T-helper 17 cell (primary cell): ENCODE results near the gene AK5. TPM values are rescaled to one million over a fixed set of nuclear protein-coding genes. Genes with fewer than 3 reads are reported as not detected.

Experiments
- ATAC-seq: fragments of 150-1000 bp; cut with Tn5 transposase; 2 replicates; pipeline ENCODE4 v1.10.0; 2021; ENCODE audit warnings: mild to moderate bottlenecking, moderate library complexity
- DNase-seq, 3 donors: peaks; one replicate each; pipeline versions ENCODE4 v3.0.0 to v3.0.0-alpha.2; 2020 to 2021
- H3K9me3 ChIP-seq: one replicate; pipeline ENCODE4 v1.7.0; 2013; ENCODE audit warnings: low read length, mild to moderate bottlenecking; ENCODE audit not compliant: control insufficient read depth, poor library complexity, severe bottlenecking
- H3K27ac Mint-ChIP-seq: one replicate; pipeline ENCODE4 v1.8.0; 2022; ENCODE audit warnings: mild to moderate bottlenecking, moderate library complexity, mixed read lengths
- H3K27me3 Mint-ChIP-seq: one replicate; pipeline ENCODE4 v1.8.0; 2022; ENCODE audit warnings: mixed read lengths
- H3K36me3 Mint-ChIP-seq: one replicate; pipeline ENCODE4 v1.8.0; 2022; ENCODE audit warnings: low read depth, mixed read lengths
- H3K4me1 Mint-ChIP-seq: one replicate; pipeline ENCODE4 v1.8.0; 2022; ENCODE audit warnings: mild to moderate bottlenecking, mixed read lengths
- H3K4me3 Mint-ChIP-seq: one replicate; pipeline ENCODE4 v1.8.0; 2022; ENCODE audit warnings: mild to moderate bottlenecking, moderate library complexity, mixed read lengths
- total RNA-seq, 4 donors: library from RNA in 2 of 4; stranded (reverse) in 2 of 4; gene quantifications; one replicate each; pipeline ENCODE4 v1.2.3 and lab custom pipeline; 2022 to 2026

Gene AK5
- total RNA-seq, 2 donors from 2014 or later, result 2.7 to 5.5 TPM

GRCh38 chr1:77375541-77375940 is 93.7 kb downstream of the AK5 start:
- no peak overlapping the region for H3K27ac Mint-ChIP-seq
- no peaks in the 10 kb centered on the region for H3K9me3 ChIP-seq
- H3K4me1 Mint-ChIP-seq, result peaks cover 13% of the 10 kb centered on the region
- DNase-seq (no peak), ATAC-seq (no peak)
- H3K36me3 Mint-ChIP-seq, result peaks cover 1% of the 10 kb centered on the region
- no peaks in the 10 kb centered on the region for H3K27me3 Mint-ChIP-seq
- no peak overlapping the region for H3K4me3 Mint-ChIP-seq

- peaks cover 2% of the 10 kb centered on the region for H3K36me3 Mint-ChIP-seq
- ATAC-seq (no peak), DNase-seq (no peak)
These were observed 94.2 kb downstream of the AK5 start for GRCh38 chr1:77375990-77376389.

GRCh38 chr1:77378723-77379535 is 97.1 kb downstream of the AK5 start:
- Mint-ChIP-seq H3K27me3 (no peaks in the 10 kb centered on the region), H3K4me1 (peaks cover 9% of the 10 kb centered on the region), H3K36me3 (peaks cover 2% of the 10 kb centered on the region), H3K27ac (no peak overlapping the region), H3K4me3 (no peak overlapping the region)
- no peak for ATAC-seq
- no peak for DNase-seq
- H3K9me3 ChIP-seq, result no peaks in the 10 kb centered on the region

More at GRCh38 chr1:77375990-77376389, 94.2 kb downstream of the AK5 start:
- no peak overlapping the region for H3K27ac Mint-ChIP-seq
- no peaks in the 10 kb centered on the region for H3K27me3 Mint-ChIP-seq
- H3K4me1 Mint-ChIP-seq, result peaks cover 10% of the 10 kb centered on the region
- no peaks in the 10 kb centered on the region for H3K9me3 ChIP-seq
- H3K4me3 Mint-ChIP-seq, result no peak overlapping the region

- Mint-ChIP-seq H3K36me3 (peaks cover 2% of the 10 kb centered on the region), H3K27me3 (no peaks in the 10 kb centered on the region), H3K4me3 (no peak overlapping the region), H3K4me1 (peaks cover 9% of the 10 kb centered on the region), H3K27ac (no peak overlapping the region)
- DNase-seq (no peak), ATAC-seq (no peak)
- no peaks in the 10 kb centered on the region for H3K9me3 ChIP-seq
These were observed 100.5 kb downstream of the AK5 start for GRCh38 chr1:77382366-77382765.

GRCh38 chr1:77383236-77383635 is 101.4 kb downstream of the AK5 start:
- H3K27me3 Mint-ChIP-seq, result no peaks in the 10 kb centered on the region
- peaks cover 12% of the 10 kb centered on the region for H3K4me1 Mint-ChIP-seq
- DNase-seq (no peak), ATAC-seq (no peak)
- H3K4me3 Mint-ChIP-seq, result no peak overlapping the region
- H3K9me3 ChIP-seq, result no peaks in the 10 kb centered on the region
- H3K36me3 Mint-ChIP-seq, result peaks cover 2% of the 10 kb centered on the region
- no peak overlapping the region for H3K27ac Mint-ChIP-seq

GRCh38 chr1:77385551-77385950 is 103.7 kb downstream of the AK5 start:
- no peak overlapping the region for H3K27ac Mint-ChIP-seq
- H3K36me3 Mint-ChIP-seq, result peaks cover 3% of the 10 kb centered on the region
- no peaks in the 10 kb centered on the region for H3K9me3 ChIP-seq
- H3K4me3 Mint-ChIP-seq, result peak overlapping the region; percentile 26
- ATAC-seq (no peak), DNase-seq (no peak)
- H3K4me1 Mint-ChIP-seq, result peaks cover 4% of the 10 kb centered on the region
- no peaks in the 10 kb centered on the region for H3K27me3 Mint-ChIP-seq

- H3K36me3 Mint-ChIP-seq, result peaks cover 2% of the 10 kb centered on the region
- H3K4me3 Mint-ChIP-seq, result no peak overlapping the region
- H3K4me1 Mint-ChIP-seq, result peaks cover 4% of the 10 kb centered on the region
- H3K27me3 Mint-ChIP-seq, result no peaks in the 10 kb centered on the region
- DNase-seq, result no peak
- H3K27ac Mint-ChIP-seq, result no peak overlapping the region
- no peaks in the 10 kb centered on the region for H3K9me3 ChIP-seq
- no peak for ATAC-seq
These were observed 104.5 kb downstream of the AK5 start for GRCh38 chr1:77386276-77386675.

GRCh38 chr1:77387553-77387952 is 105.7 kb downstream of the AK5 start:
- H3K27me3 Mint-ChIP-seq, result no peaks in the 10 kb centered on the region
- peaks cover 4% of the 10 kb centered on the region for H3K4me1 Mint-ChIP-seq
- H3K27ac Mint-ChIP-seq, result no peak overlapping the region
- H3K36me3 Mint-ChIP-seq, result peaks cover 2% of the 10 kb centered on the region
- DNase-seq, result no peak
- no peak overlapping the region for H3K4me3 Mint-ChIP-seq
- ATAC-seq, result no peak
- H3K9me3 ChIP-seq, result no peaks in the 10 kb centered on the region

GRCh38 chr1:77388661-77389060 is 106.8 kb downstream of the AK5 start:
- Mint-ChIP-seq H3K4me3 (no peak overlapping the region), H3K27me3 (no peaks in the 10 kb centered on the region), H3K27ac (peak overlapping the region; percentile 72), H3K36me3 (peaks cover 2% of the 10 kb centered on the region), H3K4me1 (peaks cover 4% of the 10 kb centered on the region)
- no peaks in the 10 kb centered on the region for H3K9me3 ChIP-seq
- ATAC-seq (no peak), DNase-seq (no peak)

GRCh38 chr1:77392486-77392885 is 110.7 kb downstream of the AK5 start:
- H3K4me1 Mint-ChIP-seq, result peaks cover 4% of the 10 kb centered on the region
- no peaks in the 10 kb centered on the region for H3K27me3 Mint-ChIP-seq
- no peak for DNase-seq
- no peak overlapping the region for H3K27ac Mint-ChIP-seq
- peaks cover 4% of the 10 kb centered on the region for H3K36me3 Mint-ChIP-seq
- H3K9me3 ChIP-seq, result no peaks in the 10 kb centered on the region
- H3K4me3 Mint-ChIP-seq, result no peak overlapping the region
- no peak for ATAC-seq

- H3K9me3 ChIP-seq, result no peaks in the 10 kb centered on the region
- no peaks in the 10 kb centered on the region for H3K27me3 Mint-ChIP-seq
- no peak overlapping the region for H3K4me3 Mint-ChIP-seq
- H3K36me3 Mint-ChIP-seq, result peaks cover 4% of the 10 kb centered on the region
- ATAC-seq (no peak), DNase-seq (no peak)
- no peak overlapping the region for H3K27ac Mint-ChIP-seq
- no peaks in the 10 kb centered on the region for H3K4me1 Mint-ChIP-seq
These were observed 112.3 kb downstream of the AK5 start for GRCh38 chr1:77394166-77394565.

GRCh38 chr1:77395051-77395450 is 113.2 kb downstream of the AK5 start:
- H3K27ac Mint-ChIP-seq, result no peak overlapping the region
- H3K9me3 ChIP-seq, result no peaks in the 10 kb centered on the region
- peaks cover 2% of the 10 kb centered on the region for H3K36me3 Mint-ChIP-seq
- H3K4me1 Mint-ChIP-seq, result no peaks in the 10 kb centered on the region
- no peaks in the 10 kb centered on the region for H3K27me3 Mint-ChIP-seq
- no peak for DNase-seq
- no peak for ATAC-seq
- no peak overlapping the region for H3K4me3 Mint-ChIP-seq

- H3K27me3 Mint-ChIP-seq, result no peaks in the 10 kb centered on the region
- H3K36me3 Mint-ChIP-seq, result peaks cover 2% of the 10 kb centered on the region
- no peaks in the 10 kb centered on the region for H3K9me3 ChIP-seq
- no peak for DNase-seq
- no peak overlapping the region for H3K4me3 Mint-ChIP-seq
- no peak for ATAC-seq
- H3K4me1 Mint-ChIP-seq, result no peaks in the 10 kb centered on the region
- H3K27ac Mint-ChIP-seq, result no peak overlapping the region
These were observed 116.3 kb downstream of the AK5 start for GRCh38 chr1:77398152-77398551.
